HG02870 (cell line): ENCODE data around the gene ATP8A2.
"Not testable (repeated sequence)": the region's sequence is repeated elsewhere in the genome, so short reads cannot be mapped to it uniquely, and the experiment has no call there.

Experiments
- ATAC-seq: cut with Tn5 transposase; IDR thresholded peaks from one replicate; pipeline ENCODE4 v1.9.1; 2021; ENCODE audit warnings: mild to moderate bottlenecking, moderate library complexity; ENCODE audit not compliant: unreplicated experiment

ATP8A2 gene

GRCh38 chr13:26052337-26052736, 680.6 kb downstream of the ATP8A2 start:
- ATAC-seq, result no peak

GRCh38 chr13:26053418-26053980, 681.7 kb downstream of the ATP8A2 start:
- no peak for ATAC-seq

- ATAC-seq, result no peak
These were observed 683.1 kb downstream of the ATP8A2 start for GRCh38 chr13:26054896-26055295.

- no peak for ATAC-seq
These were observed 686.9 kb downstream of the ATP8A2 start for GRCh38 chr13:26058704-26059103.

GRCh38 chr13:26060357-26060756, 688.6 kb downstream of the ATP8A2 start:
- ATAC-seq, result no peak

GRCh38 chr13:26061256-26061655, 689.5 kb downstream of the ATP8A2 start:
- ATAC-seq, result no peak

GRCh38 chr13:26061947-26062346, 690.2 kb downstream of the ATP8A2 start:
- ATAC-seq, result no peak

- ATAC-seq, result no peak
These were observed 691.2 kb downstream of the ATP8A2 start for GRCh38 chr13:26062853-26063444.

GRCh38 chr13:26066492-26066891, 694.7 kb downstream of the ATP8A2 start:
- ATAC-seq, result not testable (repeated sequence)

GRCh38 chr13:26067601-26068000, 695.8 kb downstream of the ATP8A2 start:
- no peak for ATAC-seq

GRCh38 chr13:26068372-26068771, 696.6 kb downstream of the ATP8A2 start:
- not testable (repeated sequence) for ATAC-seq

- not testable (repeated sequence) for ATAC-seq
These were observed 697.9 kb downstream of the ATP8A2 start for GRCh38 chr13:26069642-26070041.

GRCh38 chr13:26071691-26072090, 699.9 kb downstream of the ATP8A2 start:
- ATAC-seq, result no peak

- ATAC-seq, result not testable (repeated sequence)
These were observed 700.6 kb downstream of the ATP8A2 start for GRCh38 chr13:26072335-26072734.

- ATAC-seq, result no peak
These were observed 702.9 kb downstream of the ATP8A2 start for GRCh38 chr13:26074706-26075105.
